H1 (cell line): ENCODE results near the gene FOXL3. TPM values are rescaled to one million over a fixed set of nuclear protein-coding genes. Genes with fewer than 3 reads are reported as not detected.

Experiments
- CTCF ChIA-PET: fragments of 300-600 bp; sonication (Branson Sonifier 250); formaldehyde crosslinking; loops from one replicate; lab custom pipeline; 2021; ENCODE audit not compliant: partially characterized antibody; lab: Charles Lee
- POLR2A ChIA-PET: fragments of 300-600 bp; sonication (Branson Sonifier 250); formaldehyde crosslinking; loops from one replicate; lab custom pipeline; 2021; ENCODE audit warnings: inconsistent platforms; ENCODE audit not compliant: partially characterized antibody; lab: Charles Lee
- DNase-seq, 2 experiments: peaks; one replicate each; pipeline versions ENCODE4 v3.0.0 to v3.0.0-alpha.2; 2010 to 2022; ENCODE audit warnings: low spot score in 2 of 2, low read depth in 1 of 2, mixed read lengths in 1 of 2
- FAIRE-seq: peaks from 2 replicates; lab custom pipeline; 2011; peaks lifted over from hg19 to GRCh38; lab: Jason Lieb, UNC
- H2AFZ ChIP-seq: 2 replicates; pipeline ENCODE4 v1.8.1; 2012; ENCODE audit warnings: low read length, inconsistent platforms
- H2AK5ac ChIP-seq: 2 replicates; pipeline ENCODE4 v1.6.1; 2013; ENCODE audit warnings: low read depth, low read length
- H2BK120ac ChIP-seq: replicated peaks from 2 replicates; pipeline ENCODE3; 2013; ENCODE audit warnings: low read depth, low read length, inconsistent platforms
- H2BK12ac ChIP-seq: 2 replicates; pipeline ENCODE4 v1.6.1; 2013; ENCODE audit warnings: low read depth, low read length
- H2BK15ac ChIP-seq: 2 replicates; pipeline ENCODE4 v1.6.1; 2013; ENCODE audit warnings: low read length
- H2BK20ac ChIP-seq: 2 replicates; pipeline ENCODE4 v1.6.1; 2013; ENCODE audit warnings: low read length
- H2BK5ac ChIP-seq: 2 replicates; pipeline ENCODE4 v1.6.1; 2013; ENCODE audit warnings: low read depth, low read length
- H3K14ac ChIP-seq: 2 replicates; pipeline ENCODE4 v1.6.1; 2013; ENCODE audit warnings: inconsistent platforms; ENCODE audit not compliant: insufficient read length
- H3K18ac ChIP-seq: 2 replicates; pipeline ENCODE4 v1.6.1; 2013; ENCODE audit warnings: low read length; ENCODE audit errors: extremely low read depth
- H3K23ac ChIP-seq: 2 replicates; pipeline ENCODE4 v1.6.1; 2013; ENCODE audit warnings: inconsistent platforms; ENCODE audit not compliant: insufficient read length
- H3K23me2 ChIP-seq: 2 replicates; pipeline ENCODE4 v1.6.1; 2013; ENCODE audit warnings: low read depth, low read length
- H3K27ac ChIP-seq: 2 replicates; pipeline ENCODE4 v1.6.1; 2011; ENCODE audit warnings: low read depth, low read length, inconsistent platforms
- H3K27me3 ChIP-seq, 4 experiments: replicated peaks in 1 of 4; 1 replicate in 1 of 4; 2 replicates in 3 of 4; pipeline versions ENCODE4 v1.6.1 to v1.8.1; 2011 to 2013; ENCODE audit warnings: low read length in 3 of 4, mild to moderate bottlenecking in 3 of 4, inconsistent platforms in 2 of 4, mixed read lengths in 2 of 4, moderate library complexity in 1 of 4; ENCODE audit not compliant: control insufficient read depth in 3 of 4, insufficient read depth in 3 of 4; ENCODE audit errors: extremely low read depth in 1 of 4
- H3K36me3 ChIP-seq, 4 experiments: 2 replicates each; pipeline versions ENCODE4 v1.6.1 to v1.8.1; 2011 to 2013; ENCODE audit warnings: mild to moderate bottlenecking in 4 of 4, low read length in 3 of 4, moderate library complexity in 2 of 4, control low read depth in 1 of 4, inconsistent platforms in 1 of 4; ENCODE audit not compliant: insufficient read depth in 4 of 4, control insufficient read depth in 2 of 4
- H3K4ac ChIP-seq: replicated peaks from 2 replicates; pipeline ENCODE3; 2013; ENCODE audit warnings: low read length, low read depth, mixed read lengths, inconsistent platforms; ENCODE audit not compliant: insufficient read length
- H3K4me1 ChIP-seq, 4 experiments: replicated peaks in 1 of 4; 1 replicate in 1 of 4; 2 replicates in 3 of 4; pipeline versions ENCODE4 v1.6.1 to v1.8.1; 2011 to 2013; ENCODE audit warnings: low read length in 3 of 4, inconsistent platforms in 2 of 4, mixed read lengths in 1 of 4; ENCODE audit not compliant: insufficient read depth in 4 of 4, control insufficient read depth in 3 of 4
- H3K4me2 ChIP-seq, 2 experiments: 2 replicates each; pipeline versions ENCODE4 v1.6.1 to v1.8.1; 2011 to 2013; ENCODE audit warnings: low read depth in 2 of 2, low read length in 2 of 2, control low read depth in 1 of 2, inconsistent platforms in 1 of 2, mild to moderate bottlenecking in 1 of 2; ENCODE audit not compliant: insufficient read depth in 1 of 2
- H3K4me3 ChIP-seq, 4 experiments: fragments of 200-600, 300-600 bp in 1 of 4; sonication (generic), shearing (Covaris generic), sonication (Bioruptor Twin) in 1 of 4; 2 replicates each; pipeline versions ENCODE4 v1.5.1 to v1.8.1; 2011 to 2016; ENCODE audit warnings: low read length in 4 of 4, low read depth in 3 of 4, control low read depth in 2 of 4, inconsistent platforms in 2 of 4, mild to moderate bottlenecking in 2 of 4, mixed read lengths in 1 of 4, moderate library complexity in 1 of 4; ENCODE audit not compliant: insufficient read depth in 2 of 4; ENCODE audit errors: extremely low read depth in 1 of 4
- H3K56ac ChIP-seq: replicated peaks from 2 replicates; pipeline ENCODE3; 2013; ENCODE audit warnings: low read depth, mild to moderate bottlenecking, mixed read lengths, low read length, inconsistent platforms; ENCODE audit not compliant: insufficient read length
- H3K79me1 ChIP-seq: 2 replicates; pipeline ENCODE4 v1.6.1; 2013; ENCODE audit warnings: low read depth, low read length, control low read depth
- H3K79me2 ChIP-seq, 2 experiments: 2 replicates each; pipeline versions ENCODE4 v1.6.1 to v1.8.1; 2012 to 2013; ENCODE audit warnings: low read length in 2 of 2, mild to moderate bottlenecking in 2 of 2, inconsistent platforms in 1 of 2; ENCODE audit not compliant: insufficient read depth in 2 of 2, control insufficient read depth in 1 of 2
- H3K9ac ChIP-seq, 4 experiments: replicated peaks in 1 of 4; 1 replicate in 1 of 4; 2 replicates in 3 of 4; pipeline versions ENCODE4 v1.6.1 to v1.8.1; 2011 to 2013; ENCODE audit warnings: low read depth in 3 of 4, low read length in 3 of 4, control low read depth in 2 of 4, mild to moderate bottlenecking in 2 of 4, moderate library complexity in 2 of 4, inconsistent platforms in 1 of 4; ENCODE audit errors: extremely low read depth in 1 of 4
- H3K9me3 ChIP-seq, 2 experiments: 2 replicates each; pipeline versions ENCODE4 v1.6.1 to v1.8.1; 2012 to 2013; ENCODE audit warnings: mild to moderate bottlenecking in 2 of 2, moderate library complexity in 2 of 2, control low read depth in 1 of 2, inconsistent platforms in 1 of 2, low read depth in 1 of 2, low read length in 1 of 2, mixed read lengths in 1 of 2; ENCODE audit not compliant: insufficient read depth in 2 of 2
- H4K20me1 ChIP-seq, 2 experiments: replicated peaks in 1 of 2; 2 replicates each; pipeline versions ENCODE3 to v1.8.1; 2011 to 2013; ENCODE audit warnings: inconsistent platforms in 2 of 2, low read length in 2 of 2, mild to moderate bottlenecking in 1 of 2; ENCODE audit not compliant: insufficient read depth in 2 of 2, control insufficient read depth in 1 of 2
- H4K5ac ChIP-seq: 2 replicates; pipeline ENCODE4 v1.6.1; 2013; ENCODE audit warnings: low read length, low read depth, mixed read lengths, inconsistent platforms; ENCODE audit not compliant: insufficient read length
- H4K8ac ChIP-seq: 2 replicates; pipeline ENCODE4 v1.8.0; 2013; ENCODE audit warnings: mild to moderate bottlenecking, moderate library complexity, low read length, inconsistent platforms; ENCODE audit not compliant: insufficient read depth; ENCODE audit errors: extremely low read depth
- H4K91ac ChIP-seq: replicated peaks from 2 replicates; pipeline ENCODE3; 2013; ENCODE audit warnings: low read length, mixed read lengths, inconsistent platforms; ENCODE audit not compliant: insufficient read length
- BCL11A ChIP-seq, 2 experiments: IDR thresholded peaks; one replicate each; pipeline ENCODE4 v1.6.1; 2011; ENCODE audit warnings: low read depth in 2 of 2, low read length in 2 of 2, mild to moderate bottlenecking in 2 of 2
- CBX8 ChIP-seq: fragments of 300-800, 300-1000 bp; sonication (generic); IDR thresholded peaks from 2 replicates; pipeline ENCODE4 v1.7.1; 2016; ENCODE audit warnings: low read depth, low read length, borderline replicate concordance
- EZH2 ChIP-seq: fragments of 200-600 bp; sonication (generic); IDR thresholded peaks from 2 replicates; pipeline ENCODE4 v1.7.1; 2012; ENCODE audit warnings: low read depth, mild to moderate bottlenecking, moderate library complexity, low read length, inconsistent platforms; ENCODE audit not compliant: severe bottlenecking
- GTF2F1 ChIP-seq: IDR thresholded peaks from 2 replicates; pipeline ENCODE4 v1.6.1; 2012; ENCODE audit warnings: low read depth, low read length, improper control_type of control experiment, borderline replicate concordance
- KDM4A ChIP-seq: IDR thresholded peaks from one replicate; pipeline ENCODE4 v1.7.1; 2012; ENCODE audit warnings: low read depth, mild to moderate bottlenecking, moderate library complexity, low read length, inconsistent platforms; ENCODE audit not compliant: severe bottlenecking
- NRF1 ChIP-seq: IDR thresholded peaks from 2 replicates; pipeline ENCODE4 v1.6.1; 2011; ENCODE audit warnings: mild to moderate bottlenecking, low read depth, low read length, improper control_type of control experiment
- PHF8 ChIP-seq: fragments of 200-600 bp; sonication (generic); conservative IDR thresholded peaks from 2 replicates; pipeline ENCODE4 v1.7.1; 2012; ENCODE audit warnings: low read depth, mild to moderate bottlenecking, inconsistent platforms, low read length, moderate library complexity
- POLR2A ChIP-seq, 2 experiments: IDR thresholded peaks; 1 replicate in 1 of 2; 2 replicates in 1 of 2; pipeline ENCODE4 v1.6.1; 2011; ENCODE audit warnings: low read depth in 2 of 2, low read length in 2 of 2, mild to moderate bottlenecking in 2 of 2; ENCODE audit errors: control extremely low read depth in 1 of 2
- RBBP5 ChIP-seq: IDR thresholded peaks from 2 replicates; pipeline ENCODE4 v1.7.1; 2012; ENCODE audit warnings: low read depth, mild to moderate bottlenecking, inconsistent platforms, low read length, moderate library complexity, borderline replicate concordance
- SP4 ChIP-seq: IDR thresholded peaks from 2 replicates; pipeline ENCODE4 v1.6.1; 2012; ENCODE audit warnings: low read length, inconsistent platforms
- TCF12 ChIP-seq: IDR thresholded peaks from 2 replicates; pipeline ENCODE4 v1.6.1; 2011; ENCODE audit warnings: low read depth, mild to moderate bottlenecking, low read length
- WGBS, 2 experiments: shearing (Covaris generic) in 1 of 2; methylation state at CpG; one replicate each; pipeline versions ENCODE4 v1.1.6 to v1.1.7; 2013 to 2015; ENCODE audit warnings: low lambda C conversion rate in 2 of 2, mixed read lengths in 2 of 2, inconsistent platforms in 1 of 2, low coverage in 1 of 2, missing lambda C conversion rate in 1 of 2; ENCODE audit not compliant: insufficient replicate concordance in 2 of 2, insufficient coverage in 1 of 2, insufficient read length in 1 of 2; ENCODE audit errors: extremely low coverage in 1 of 2, missing lambda C conversion rate in 1 of 2; 5-methylcytosine and 5-hydroxymethylcytosine counted together
- polyA plus RNA-seq, 7 experiments: library from polyadenylated mRNA; depleted of rRNA in 3 of 7; stranded (reverse) in 5 of 7; unstranded in 2 of 7; fragments of >200 nt in 5 of 7; fragments of 200-250 nt in 2 of 7; gene quantifications; 1 replicate in 5 of 7; 2 replicates in 1 of 7; 4 replicates in 1 of 7; pipeline versions ENCODE4 v1.2.1 to v1.2.3, GENCODE V29; 2011 to 2013; ENCODE audit warnings: missing spikeins in 2 of 7, mixed read lengths in 2 of 7
- total RNA-seq: library from RNA; stranded (reverse); fragmentation: NEBNext Ultra II Directional; extraction: Animal tissue kit (Norgen Biotek cat#: 25700); gene quantifications from 2 replicates; pipeline ENCODE4 v1.2.1, GENCODE V29; 2021
- TF ChIP-seq, protein P1 (sequence below): IDR thresholded peaks from 2 replicates; pipeline ENCODE4 v1.6.1; 2011; ENCODE audit warnings: low read length, improper control_type of control experiment
- TF ChIP-seq, protein P2 (sequence below): IDR thresholded peaks from 2 replicates; pipeline ENCODE4 v1.6.1; 2012; ENCODE audit warnings: inconsistent platforms

The FOXL3 gene
- total and polyA plus RNA-seq, 2 of the 8 experiments (the other 6 are each of a cell fraction or from before 2014, with no cell fraction given): not detected

DNA sequence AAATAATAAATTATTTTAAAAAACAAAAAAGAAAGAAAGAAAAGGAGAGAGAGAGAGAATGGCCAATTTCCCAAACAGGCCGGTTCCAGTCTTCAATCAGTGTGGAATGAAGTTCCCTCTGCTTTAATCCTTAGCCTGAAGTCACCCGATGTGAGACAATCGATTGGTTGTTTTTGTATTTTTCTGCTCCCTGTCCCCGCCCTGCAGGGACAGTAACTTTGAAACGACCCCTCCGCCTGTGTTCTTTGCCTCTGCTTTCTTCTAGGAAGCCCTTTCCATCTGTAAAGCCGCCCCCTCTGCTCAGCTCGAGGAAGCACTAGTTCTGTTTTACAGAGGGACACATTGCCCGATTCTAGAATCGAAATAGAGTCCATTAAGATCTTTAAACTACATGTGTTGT, 33.4 kb downstream of the FOXL3 start:
- Histone ChIP-seq H3K27ac (no peak overlapping the region), H2BK5ac (no peak overlapping the region), H4K20me1 (no peaks in the 10 kb centered on the region), H3K4me3 (no peak overlapping the region), H3K4me2 (no peak overlapping the region), H4K5ac (no peak overlapping the region), H3K9me3 (peaks cover 4 to 5% of the 10 kb centered on the region in 2 experiments; a peak in 1 of 4 replicates), H2AK5ac (no peak overlapping the region), H3K56ac (no peak overlapping the region), H3K23me2 (no peaks in the 10 kb centered on the region; the same call in 1 of the 2 replicates), H3K4me1 (peaks cover 0 to 6% (median 1%) of the 10 kb centered on the region in 4 experiments; a peak in 4 of 7 replicates), H2AFZ (no peak overlapping the region), H3K36me3 (no peaks in the 10 kb centered on the region), H3K27me3 (peaks cover 0 to 2% (median under 1%) of the 10 kb centered on the region in 4 experiments; a peak in 1 of 7 replicates), H3K23ac (no peak overlapping the region), H3K4ac (no peak overlapping the region), H3K14ac (no peak overlapping the region), H2BK15ac (no peak overlapping the region), H3K18ac (no peak overlapping the region), H2BK120ac (no peak overlapping the region), H3K9ac (no peak overlapping the region), H4K91ac (no peak overlapping the region), H4K8ac (no peak overlapping the region), H2BK20ac (no peak overlapping the region), H3K79me1 (no peaks in the 10 kb centered on the region), H3K79me2 (no peaks in the 10 kb centered on the region), H2BK12ac (no peak overlapping the region)
- DNase-seq (no peak), FAIRE-seq (no peak)
- WGBS, 2 experiments: 87% methylated on average over 10 of the region's 10 CpGs; no CpG with 5 or more reads in 1 of the 2 experiments
- ChIA-PET POLR2A (no interaction called here), CTCF (interaction anchor here (1.0 to 3.6 kb wide), 6 partner anchors 169 to 464 kb away, joined by 3 to 22 read pairs (median 4); no protein-coding TSS in a partner anchor)
- TF ChIP-seq PHF8: no peak
- TF ChIP-seq GTF2F1: no peak
- no peak for TF ChIP-seq TCF12
- TF ChIP-seq, protein P1, sequence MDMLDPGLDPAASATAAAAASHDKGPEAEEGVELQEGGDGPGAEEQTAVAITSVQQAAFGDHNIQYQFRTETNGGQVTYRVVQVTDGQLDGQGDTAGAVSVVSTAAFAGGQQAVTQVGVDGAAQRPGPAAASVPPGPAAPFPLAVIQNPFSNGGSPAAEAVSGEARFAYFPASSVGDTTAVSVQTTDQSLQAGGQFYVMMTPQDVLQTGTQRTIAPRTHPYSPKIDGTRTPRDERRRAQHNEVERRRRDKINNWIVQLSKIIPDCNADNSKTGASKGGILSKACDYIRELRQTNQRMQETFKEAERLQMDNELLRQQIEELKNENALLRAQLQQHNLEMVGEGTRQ: no peak
- TF ChIP-seq RBBP5: no peak
- TF ChIP-seq POLR2A (IDR thresholded peaks at IDR 0.05; ENCODE audit: control extremely low read depth in 1 of 2, low read depth in 2 of 2, low read length in 2 of 2): no peak
- TF ChIP-seq KDM4A: no peak
- no peak for TF ChIP-seq EZH2
- TF ChIP-seq, protein P2, sequence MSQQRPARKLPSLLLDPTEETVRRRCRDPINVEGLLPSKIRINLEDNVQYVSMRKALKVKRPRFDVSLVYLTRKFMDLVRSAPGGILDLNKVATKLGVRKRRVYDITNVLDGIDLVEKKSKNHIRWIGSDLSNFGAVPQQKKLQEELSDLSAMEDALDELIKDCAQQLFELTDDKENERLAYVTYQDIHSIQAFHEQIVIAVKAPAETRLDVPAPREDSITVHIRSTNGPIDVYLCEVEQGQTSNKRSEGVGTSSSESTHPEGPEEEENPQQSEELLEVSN: no peak
- TF ChIP-seq NRF1: no peak
- TF ChIP-seq BCL11A (IDR thresholded peaks at IDR 0.05; ENCODE audit: low read depth in 2 of 2, low read length in 2 of 2): no peak
- no peak for TF ChIP-seq CBX8
- TF ChIP-seq SP4: no peak
